Limb (tissue), 2 donors: ENCODE data around the gene STX16.
"Not testable (repeated sequence)": the region's sequence is repeated elsewhere in the genome, so short reads cannot be mapped to it uniquely, and the experiment has no call there.

Source experiments
- DNase-seq, 2 donors: peaks; one replicate each; pipeline ENCODE4 v3.0.0-alpha.2; 2016; ENCODE audit errors: extremely low spot score in 2 of 2

Gene STX16

DNA sequence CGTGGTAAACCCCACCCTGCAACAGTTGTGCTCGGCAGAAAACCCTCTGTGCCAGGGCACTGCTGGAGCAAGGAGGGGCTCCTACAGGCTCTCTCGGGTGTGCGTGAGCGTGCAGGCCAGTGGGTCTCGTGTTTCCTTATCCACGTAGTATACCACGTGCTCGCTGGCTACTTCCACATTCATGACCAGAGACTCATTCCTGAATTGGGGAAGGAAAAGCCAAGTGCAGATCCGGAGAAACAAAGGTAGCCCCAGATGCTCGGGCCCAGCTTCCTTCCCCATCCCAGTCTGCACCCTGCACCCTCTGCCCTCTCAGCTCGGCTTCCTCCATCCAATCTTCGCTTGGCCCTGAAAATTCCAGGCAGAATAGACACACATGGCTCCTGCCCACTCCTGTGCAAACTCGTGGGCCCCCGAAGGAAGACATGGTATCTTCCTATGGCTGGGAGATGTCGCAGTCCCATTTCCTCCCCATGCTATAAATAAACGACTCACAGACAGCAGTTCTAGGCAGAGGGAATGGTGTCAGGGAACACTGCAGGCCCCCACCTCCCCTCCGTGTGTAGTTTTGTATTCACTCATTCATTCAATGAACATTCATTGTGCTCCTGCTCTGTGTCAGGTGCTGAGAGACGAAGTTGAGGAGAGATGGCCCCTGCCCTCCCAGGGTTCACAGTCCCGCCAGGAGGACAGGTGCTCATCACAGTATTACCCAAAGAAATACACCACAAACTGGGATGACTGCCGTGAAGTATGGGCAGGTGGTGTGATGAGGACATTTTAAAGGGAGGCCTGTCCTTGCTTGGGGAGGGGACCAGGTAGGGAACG is 71.1 kb downstream of the STX16 start:
- DNase-seq = no peak

DNA sequence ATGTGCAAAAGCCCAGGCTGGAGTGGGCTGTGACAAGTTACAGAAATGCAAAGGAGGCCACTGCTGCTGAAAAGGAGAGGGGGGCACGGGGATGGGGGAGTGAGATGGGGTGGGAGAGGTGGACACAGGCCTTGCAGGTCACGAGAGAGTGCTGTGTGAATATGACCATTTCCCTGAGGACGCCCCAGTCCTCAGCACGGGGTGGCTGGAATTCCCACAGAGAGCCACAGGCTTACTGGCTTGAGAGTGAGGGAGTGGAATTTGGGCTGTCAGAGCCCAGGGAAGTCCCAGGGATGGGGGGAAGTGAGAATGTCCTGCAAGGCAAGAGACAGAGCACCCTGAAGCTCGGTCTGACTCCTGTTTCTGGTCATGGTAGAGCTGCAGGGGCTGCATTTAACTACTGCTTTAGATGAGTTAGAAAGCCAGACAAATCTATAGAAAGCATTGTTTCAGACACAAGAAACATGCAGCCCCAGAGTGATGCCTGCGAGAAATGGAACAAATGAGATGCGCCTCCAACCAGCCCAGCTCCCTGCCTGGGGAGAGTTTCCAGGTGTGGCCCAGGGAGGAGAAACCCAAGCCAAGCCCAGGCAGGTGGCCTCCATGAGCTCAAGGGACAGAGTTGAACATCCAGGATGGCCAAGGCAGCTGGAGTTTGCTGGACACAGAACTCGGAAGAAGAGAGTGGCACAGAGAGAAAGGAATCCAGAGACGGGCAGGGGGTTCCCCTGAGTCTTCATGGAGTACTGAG is 72.0 kb downstream of the STX16 start:
- DNase-seq = no peak

DNA sequence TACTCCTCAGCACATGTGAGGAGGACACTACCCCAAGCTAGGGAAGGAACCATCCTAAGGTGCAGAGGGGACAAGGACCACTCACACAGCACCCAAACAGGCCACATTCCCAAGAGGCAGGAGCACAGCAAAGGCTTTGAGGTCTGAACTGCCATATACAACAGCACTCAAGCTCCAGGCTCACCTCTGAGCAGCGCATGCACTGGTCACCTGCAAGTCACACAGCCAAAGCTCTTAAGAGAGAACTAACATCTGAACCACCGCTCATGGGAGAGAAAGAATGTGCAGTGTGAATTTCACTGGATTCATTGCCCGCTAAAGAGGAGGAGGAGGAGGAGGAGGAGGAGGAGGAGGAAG is 72.5 kb downstream of the STX16 start:
- DNase-seq = no peak

DNA sequence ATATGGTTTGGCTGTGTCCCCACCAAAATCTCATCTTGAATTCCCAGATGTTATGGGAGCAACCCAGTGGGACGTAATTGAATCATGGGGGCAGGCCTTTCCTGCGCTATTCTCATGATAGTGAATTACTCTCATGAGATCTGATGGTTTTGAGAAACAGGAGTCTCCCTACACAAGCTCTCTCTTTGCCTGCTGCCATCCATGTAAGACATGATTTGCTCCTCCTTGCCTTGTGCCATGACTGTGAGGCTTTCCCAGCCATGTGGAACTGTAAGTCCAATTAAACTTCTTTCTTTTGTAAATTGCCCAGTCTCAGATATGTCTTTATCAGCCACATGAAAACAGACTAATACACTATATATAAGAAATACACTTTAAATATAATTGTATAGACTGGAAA is 75.1 kb downstream of the STX16 start:
- not testable (repeated sequence) for DNase-seq
